COR-L47 (cell line): ENCODE data around the gene JAK2.
"Not testable (repeated sequence)": the region's sequence is repeated elsewhere in the genome, so short reads cannot be mapped to it uniquely, and the experiment has no call there.

Source experiments
- DNase-seq: peaks from one replicate; lab custom pipeline; 2025; lab: John Stamatoyannopoulos, UW

The JAK2 gene

DNA sequence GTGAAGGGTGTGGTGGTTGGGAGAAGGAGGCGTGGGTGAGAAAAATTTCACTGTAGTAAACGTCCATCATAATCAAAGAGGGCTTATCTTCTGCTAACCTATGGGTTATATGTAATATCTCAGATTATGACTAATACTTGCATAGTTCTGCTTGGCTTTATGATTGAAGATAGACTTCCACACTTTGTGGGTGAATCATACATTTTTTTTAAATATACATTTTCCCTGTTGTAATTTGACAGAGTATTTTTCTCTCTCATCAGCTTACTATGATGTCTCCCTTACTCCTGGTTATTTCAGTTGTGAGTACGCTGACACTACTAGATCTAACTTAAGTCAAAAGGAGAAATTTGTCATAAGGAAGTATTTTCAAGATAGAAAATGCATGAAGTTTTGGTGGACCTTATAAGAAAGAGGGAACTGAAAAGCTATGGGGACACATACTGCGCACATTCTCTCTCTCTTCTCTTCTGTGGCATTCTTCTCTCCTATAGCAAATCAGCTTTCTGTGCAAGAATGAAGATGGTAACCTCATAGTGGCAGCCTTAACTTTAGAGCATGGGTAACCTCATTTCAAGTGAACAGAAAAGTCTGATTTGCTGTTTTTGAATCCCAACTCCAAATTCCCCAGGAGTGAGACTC lies 4.9 kb upstream of the JAK2 start:
- DNase-seq, result no peak

DNA sequence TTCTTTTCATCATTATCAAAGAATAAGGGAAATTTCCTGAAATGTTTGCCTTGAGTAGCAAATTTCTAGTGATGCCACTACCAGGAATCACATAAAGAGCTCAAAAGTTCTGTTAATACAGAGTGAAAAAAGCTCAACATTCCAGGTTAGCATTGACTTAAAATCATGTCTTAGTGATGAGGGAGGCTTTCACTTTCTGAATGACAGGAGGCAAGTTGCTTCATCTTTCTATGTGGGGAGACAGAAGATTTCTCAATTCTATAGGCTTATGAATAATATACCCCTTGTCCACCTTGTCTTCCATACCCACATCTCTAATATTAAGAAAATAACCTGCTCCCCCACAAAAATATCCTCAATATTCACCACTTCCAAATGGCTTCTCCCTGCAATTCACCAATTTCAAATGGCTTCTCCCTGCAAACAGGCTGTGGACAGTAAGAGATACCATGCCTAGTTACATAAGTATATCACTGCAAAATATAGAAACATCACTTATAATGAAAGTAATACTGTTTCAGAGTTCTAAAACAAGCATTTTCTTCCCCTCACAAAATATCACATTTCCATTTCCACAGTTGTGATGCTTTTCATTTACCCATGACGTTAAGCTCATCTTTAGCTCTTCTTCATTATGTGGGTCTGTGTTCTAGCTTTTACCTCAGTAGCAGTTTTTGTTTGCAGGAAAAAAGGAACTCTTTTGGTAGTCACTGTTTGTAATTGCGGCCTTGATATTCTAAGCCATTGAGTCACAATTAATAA lies 2.2 kb upstream of the JAK2 start:
- DNase-seq, result no peak

DNA sequence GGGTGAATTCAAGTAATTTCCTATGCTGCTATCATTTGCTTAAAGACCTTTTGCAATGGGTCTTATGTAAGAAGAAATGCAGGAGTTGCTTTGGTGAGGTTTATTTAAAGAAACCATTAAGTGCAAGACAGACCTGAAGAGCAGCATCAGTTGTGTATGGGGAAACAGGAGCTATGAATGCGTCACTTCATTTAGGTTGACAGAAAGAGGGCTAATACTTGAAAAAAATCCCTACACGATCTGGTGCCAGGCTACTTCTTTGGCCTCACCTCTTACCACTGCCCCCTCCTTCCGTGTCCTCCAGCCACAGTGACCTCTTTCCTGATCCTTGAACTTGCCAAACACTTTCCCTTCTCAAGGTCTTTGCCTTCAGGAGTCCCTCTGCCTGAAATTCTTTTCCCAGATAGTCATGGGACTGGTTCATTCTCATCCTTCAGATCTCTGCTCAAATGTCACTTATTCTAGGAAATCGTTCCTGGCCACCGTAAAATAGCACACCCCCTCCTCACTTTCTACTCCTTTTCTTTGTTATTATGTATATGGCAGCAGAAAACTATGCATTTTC lies 1.4 kb upstream of the JAK2 start:
- DNase-seq, result no peak

DNA sequence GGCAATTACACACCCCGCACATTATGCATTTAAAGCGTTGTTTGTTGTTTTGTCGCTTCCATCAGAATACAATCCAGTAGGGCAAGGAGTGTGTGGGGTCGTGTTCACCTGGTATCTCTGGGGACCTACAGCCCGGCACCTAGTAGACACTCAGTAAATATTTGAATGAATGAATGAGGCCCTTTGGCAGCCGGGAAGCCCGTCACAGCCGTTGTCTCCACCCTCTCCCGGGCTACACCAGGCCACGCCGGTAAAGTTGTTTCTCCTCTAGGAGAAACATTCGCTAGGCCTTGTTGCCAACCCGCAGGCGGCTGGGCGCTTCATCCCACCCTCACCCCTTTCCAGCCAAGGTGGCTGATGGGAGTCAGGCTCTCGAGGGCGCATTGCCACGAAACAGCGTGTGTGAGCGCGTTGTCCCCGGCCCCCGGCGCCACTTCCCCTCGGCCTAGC lies 876 bp upstream of the JAK2 start:
- peak; percentile 59 for DNase-seq

DNA sequence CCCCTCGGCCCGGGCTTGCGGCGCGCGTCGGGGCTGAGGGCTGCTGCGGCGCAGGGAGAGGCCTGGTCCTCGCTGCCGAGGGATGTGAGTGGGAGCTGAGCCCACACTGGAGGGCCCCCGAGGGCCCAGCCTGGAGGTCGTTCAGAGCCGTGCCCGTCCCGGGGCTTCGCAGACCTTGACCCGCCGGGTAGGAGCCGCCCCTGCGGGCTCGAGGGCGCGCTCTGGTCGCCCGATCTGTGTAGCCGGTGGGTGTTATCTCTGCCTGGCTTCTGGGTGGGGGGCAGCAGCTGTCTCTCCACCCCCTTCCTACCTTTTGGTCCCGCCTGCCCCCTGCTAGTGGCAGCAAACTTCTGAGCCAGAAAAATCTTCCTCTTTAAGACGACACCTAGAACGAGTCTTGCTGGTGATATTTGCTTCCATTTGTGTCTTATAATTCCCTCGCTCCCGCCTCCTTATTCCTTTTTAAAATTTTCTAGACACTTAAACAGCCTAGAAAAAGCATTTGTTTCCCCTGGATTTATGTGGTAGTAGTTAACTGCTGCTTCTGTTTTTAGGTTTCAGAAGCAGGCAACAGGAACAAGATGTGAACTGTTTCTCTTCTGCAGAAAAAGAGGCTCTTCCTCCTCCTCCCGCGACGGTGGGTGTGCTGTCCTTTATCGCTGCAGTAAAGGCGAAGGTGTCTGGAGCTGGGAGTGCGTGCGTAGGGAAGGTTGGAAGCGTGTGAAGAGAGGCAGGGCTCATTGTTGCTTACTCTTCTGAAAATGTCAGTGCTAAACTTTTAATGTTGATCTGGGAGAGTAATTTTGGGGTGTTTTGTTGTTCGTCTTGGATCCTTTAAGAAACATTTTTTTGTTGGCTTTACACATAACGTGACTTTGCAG lies 554 bp downstream of the JAK2 start:
- peak; percentile 31 for DNase-seq

DNA sequence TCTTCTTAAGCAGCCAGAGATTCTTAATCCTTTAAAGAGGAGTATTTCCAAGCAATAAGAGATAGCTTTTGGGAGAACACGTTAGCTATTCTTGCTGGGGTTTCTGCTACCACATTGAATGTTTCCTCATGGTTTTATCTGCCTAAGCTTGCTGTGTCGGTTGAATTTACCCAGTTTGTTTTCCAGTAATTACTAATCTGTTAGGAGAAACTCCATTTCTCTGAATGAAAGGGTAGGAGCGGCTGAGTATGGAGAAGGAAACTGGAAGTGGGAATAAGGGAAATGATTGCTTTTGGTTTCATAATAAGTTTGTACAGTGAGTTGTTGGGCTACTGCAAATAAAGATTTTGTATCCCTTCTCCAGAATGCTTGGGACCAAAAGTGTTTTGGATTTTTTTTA lies 1.2 kb downstream of the JAK2 start:
- no peak for DNase-seq

DNA sequence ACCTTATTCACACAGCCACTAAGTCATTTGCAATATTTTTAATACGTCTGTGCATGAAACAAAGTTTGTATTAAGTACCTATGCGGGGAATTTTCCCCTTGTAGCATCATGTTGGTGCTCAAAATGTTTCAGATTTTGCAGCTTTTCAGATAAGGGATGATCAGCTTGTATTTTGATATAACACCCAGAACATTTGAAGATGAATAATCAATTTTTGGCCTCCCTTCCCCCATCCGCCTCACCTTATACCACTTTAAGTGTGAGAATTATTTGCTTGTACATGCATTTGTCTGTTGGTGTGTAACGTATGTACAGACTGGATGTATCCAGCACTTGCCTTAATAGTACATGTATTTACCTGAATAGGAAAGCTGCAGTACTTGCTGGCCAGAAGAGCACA lies 1.7 kb downstream of the JAK2 start:
- DNase-seq, result no peak

DNA sequence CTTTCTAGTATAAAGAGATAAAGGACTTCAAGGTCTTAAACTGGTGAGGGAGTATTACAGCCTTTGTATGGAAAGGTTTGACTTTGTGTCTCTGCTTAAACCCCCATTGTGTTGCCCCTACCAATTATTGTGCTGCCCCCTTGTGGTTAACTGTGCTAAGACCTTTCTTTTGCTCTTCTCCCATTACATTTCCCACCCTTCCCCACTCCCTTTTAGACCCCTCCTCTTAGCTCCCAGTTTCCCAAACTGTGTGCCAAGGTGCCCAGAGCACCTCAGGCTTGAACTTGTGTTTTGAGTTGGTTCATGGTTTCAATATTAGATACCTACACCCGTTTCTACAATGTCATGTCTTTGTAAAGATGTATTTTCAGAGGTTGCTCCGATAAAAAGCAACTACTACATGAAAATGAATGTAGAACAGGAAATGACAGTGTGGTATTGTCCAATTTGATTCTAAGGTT lies 2.9 kb downstream of the JAK2 start:
- peak; percentile 68 for DNase-seq

DNA sequence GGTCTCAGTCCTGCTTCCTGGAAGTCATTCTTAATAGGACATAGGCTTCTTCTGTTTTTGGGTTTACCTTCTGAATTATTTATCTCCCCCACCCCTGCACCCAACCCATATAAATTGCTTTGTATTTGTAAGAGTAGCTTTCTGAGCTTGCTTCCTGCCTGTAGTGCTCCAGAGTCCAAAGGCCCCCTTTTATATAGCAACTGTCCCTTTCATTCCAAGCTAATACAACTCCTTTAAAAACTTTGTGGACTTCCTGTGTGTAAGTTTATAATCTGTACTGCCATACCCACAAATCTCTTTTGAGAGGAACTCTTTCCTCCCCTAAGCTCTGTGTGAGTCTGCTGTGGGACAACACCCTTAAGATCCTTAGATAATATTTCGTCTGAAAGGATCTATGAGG lies 7.8 kb downstream of the JAK2 start:
- no peak for DNase-seq

DNA sequence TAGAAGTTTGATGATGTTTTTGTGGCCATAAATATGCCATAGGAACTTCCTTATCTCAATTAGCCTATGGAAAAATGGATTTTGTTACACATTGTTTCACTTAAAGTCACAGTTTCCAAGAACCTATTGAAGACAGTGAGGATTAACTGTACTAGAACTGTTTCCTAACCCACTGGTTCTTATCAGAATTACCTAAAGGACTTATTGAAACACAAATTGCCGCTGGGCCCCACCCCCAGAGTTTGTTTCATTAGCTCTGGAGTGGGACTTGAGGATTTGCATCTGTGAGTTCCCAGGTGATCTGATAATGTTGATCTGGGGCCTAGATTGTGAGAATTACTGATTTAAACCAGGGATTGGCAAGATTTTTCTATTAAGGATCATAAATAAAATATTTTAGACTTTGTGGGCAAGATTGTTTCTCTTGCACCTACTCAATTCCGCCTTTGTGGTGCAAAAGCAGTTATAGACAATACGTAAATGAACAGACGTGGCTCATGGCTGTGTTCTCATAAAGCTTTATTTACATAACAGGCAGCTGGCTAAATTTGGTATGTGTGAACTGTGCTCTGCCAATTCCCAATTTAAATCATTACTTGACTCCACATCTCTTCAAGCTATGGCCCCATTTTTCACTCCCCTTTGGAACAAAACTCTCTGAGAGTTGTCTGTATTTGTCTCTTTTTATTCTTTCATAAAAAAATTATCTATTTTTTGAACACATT lies 9.3 kb downstream of the JAK2 start:
- DNase-seq, result no peak

DNA sequence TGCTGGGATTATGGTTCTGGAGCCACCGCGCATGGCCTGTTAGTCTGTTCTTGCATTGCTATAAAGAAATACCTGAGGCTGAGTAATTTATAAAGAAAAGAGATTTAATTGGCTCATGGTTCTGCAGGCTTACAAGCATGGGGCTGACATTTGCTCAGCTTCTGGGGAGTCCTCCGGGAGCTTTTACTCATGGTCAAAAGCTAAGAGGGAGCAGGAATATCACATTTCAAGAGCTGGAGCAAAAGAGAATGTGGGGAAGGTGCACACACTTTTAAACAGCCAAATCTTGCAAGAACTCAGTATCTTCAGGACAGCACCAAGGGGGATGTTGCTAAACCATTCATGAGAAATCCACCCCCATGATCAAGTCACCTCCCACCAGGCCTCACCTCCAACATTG lies 12.1 kb downstream of the JAK2 start:
- DNase-seq, result no peak

DNA sequence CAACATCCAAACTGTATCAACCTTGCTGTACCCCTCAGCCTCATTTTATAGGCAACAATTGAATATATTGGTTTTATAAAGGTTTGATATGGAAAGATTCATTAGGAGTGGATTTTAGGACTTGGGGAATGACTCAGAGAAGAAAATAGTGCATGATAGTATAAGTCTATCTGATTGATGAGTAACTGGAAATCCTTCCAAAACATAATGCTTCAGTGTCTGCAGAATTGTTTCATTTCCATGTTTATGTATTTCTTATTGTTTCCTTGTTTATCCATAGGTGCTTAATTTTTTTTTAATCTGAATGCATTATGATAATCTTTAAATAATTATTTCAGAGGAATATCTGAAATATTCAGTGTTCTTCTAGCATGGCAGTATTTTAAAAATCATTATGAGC lies 12.6 kb downstream of the JAK2 start:
- no peak for DNase-seq

DNA sequence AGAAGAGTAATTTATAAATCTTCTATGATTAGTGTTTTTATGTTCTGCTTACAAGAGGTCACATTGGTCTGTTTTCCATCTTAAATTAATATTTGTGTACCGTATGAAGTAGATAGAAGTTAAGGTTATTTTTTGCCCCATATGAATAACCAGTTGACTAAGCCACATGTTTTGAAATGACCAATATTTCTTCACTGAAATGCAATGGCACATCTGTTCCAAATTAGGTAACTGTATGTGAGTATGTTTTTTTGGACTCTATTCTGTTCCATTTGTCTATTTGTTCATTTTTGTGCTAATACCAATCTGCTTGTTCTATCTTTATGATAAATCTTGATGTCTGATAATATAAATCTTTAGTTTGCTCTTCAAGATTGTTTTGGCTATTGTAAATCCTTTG lies 17.7 kb downstream of the JAK2 start:
- no peak for DNase-seq

DNA sequence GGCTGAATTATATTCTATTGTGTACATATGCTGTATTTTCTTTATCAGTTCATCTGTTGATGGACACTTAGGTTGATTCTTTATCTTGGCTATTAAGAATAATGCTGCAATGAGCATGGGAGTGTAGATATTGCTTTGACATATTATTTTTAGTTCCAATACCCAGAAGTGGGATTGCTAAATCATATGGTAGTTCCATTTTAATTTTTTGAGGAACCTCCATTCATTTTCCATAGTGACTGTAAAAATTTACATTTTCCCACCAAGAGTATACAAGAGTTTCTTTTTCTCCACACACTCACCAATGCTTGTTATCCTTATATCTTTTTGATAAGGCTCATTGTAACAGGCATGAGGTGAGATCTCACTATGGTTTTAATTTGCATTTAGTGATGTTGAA lies 19.4 kb downstream of the JAK2 start:
- no peak for DNase-seq

DNA sequence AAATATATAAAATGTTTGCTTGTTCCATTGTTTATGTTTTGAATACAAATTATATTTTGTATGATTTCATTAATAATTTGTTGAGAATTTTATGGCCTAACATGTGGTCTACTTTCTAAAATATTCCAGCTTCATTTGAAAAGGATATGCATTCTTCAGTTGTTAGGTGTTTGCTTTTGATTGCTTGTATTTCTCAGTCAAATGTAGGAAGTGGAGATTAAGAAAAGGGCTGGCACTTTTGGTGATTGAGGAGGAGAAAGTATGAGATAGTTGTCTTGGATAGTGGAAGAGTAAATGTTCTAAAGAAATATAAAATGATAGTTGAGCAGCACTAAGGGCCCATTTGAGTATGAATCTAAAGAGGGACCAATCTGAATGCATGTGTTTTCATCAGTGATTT lies 23.1 kb downstream of the JAK2 start:
- DNase-seq, result no peak

DNA sequence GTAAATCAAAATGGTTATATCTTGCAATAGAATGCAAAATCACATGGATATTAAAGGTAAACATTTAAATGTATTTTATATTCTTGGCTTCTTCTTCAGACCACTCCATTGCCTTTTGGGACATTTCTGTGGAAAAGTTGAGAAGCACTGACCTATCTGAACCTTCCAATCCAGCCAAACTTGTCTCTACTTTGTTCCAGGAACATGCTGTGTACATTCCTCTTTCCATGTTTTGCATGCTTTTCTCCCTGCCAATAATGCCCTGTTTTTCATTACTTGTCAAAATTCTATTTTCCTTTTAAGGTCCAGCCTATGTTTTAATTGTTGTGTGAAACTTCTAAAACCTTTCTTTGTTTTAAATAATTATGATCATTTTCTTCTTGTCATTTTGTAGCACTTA lies 28.3 kb downstream of the JAK2 start:
- DNase-seq, result no peak

DNA sequence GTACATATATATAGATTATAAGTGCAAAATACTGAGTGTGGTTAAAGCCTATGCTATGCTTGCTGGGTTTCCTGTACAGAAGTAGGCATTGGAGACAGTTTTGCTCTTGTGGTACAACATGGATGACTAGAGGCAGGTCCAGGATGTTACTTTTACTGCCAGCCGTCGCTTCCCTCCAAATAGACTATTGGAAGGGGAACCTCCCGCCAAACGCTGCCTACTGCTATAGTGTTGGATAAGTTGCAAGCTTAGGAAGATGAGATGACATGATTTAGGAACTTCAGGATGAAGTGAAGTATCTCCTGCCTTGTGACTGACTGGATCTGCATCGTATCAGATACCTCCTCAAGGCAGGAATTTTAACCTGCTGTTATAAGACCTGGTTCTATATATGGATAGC lies 30.9 kb downstream of the JAK2 start:
- DNase-seq, result no peak

DNA sequence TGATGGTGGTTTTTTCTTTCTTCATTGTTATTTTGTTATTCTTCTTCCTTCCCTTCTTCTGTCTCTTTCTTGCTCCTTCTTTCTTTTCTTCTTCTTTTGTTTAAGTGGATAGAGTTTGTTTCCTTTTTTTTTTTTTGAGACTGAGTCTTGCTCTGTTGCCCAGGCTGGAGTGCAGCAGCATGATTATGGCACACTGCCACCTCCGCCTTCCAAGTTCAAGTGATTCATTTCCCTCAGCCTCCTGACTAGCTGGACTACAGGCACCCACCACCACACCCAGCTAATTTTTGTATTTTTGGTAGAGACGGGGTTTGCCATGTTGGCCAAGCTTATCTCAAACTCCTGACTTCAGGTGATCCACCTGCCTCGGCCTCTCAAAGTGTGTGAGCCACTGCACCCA lies 40.3 kb downstream of the JAK2 start:
- no peak for DNase-seq

DNA sequence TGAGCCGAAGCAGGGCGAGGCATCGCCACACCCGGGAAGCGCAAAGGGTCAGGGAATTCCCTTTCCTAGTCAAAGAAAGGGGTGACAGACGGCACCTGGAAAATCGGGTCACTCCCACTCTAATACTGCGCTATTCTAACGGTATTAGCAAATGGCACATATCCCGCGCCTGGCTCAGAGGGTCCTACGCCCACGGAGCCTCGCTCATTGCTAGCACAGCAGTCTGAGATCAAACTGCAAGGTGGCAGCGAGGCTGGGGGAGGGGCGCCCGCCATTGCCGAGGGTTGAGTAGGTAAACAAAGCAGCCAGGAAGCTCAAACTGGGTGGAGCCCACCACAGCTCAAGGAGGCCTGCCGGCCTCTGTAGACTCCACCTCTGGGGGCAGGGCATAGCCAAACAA lies 46.9 kb downstream of the JAK2 start:
- DNase-seq, result not testable (repeated sequence)

DNA sequence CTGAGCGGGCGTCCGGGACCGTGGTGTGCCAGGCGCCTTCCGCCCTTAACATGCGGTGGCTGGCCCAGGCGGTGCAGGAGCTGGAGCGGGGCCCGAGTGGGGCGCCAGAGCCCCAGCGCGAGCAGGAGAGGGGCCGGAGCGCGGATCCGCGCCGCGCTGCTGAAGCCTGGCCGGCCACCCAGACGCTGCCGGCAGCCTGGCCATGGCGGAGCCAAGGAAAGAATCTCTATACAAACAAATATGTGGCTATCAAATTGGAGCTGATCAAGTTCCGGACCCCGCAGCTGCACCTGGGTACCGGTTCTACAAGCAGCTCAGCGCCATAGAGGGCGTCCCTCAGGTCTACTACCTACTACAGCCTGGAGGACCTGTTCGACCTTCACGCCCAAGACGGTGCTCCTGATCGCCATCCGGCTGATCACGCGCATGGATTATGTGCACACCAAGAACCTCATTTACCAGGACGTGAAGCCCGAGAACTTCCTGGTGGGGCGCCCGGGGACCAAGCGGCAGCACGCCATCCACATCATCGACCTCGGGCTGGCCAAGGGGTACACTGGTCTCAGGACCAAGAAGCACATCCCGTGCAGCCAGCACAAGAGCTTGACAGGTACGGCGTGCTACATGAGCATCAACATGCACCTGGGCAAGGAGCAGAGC lies 55.8 kb downstream of the JAK2 start:
- DNase-seq, result no peak

DNA sequence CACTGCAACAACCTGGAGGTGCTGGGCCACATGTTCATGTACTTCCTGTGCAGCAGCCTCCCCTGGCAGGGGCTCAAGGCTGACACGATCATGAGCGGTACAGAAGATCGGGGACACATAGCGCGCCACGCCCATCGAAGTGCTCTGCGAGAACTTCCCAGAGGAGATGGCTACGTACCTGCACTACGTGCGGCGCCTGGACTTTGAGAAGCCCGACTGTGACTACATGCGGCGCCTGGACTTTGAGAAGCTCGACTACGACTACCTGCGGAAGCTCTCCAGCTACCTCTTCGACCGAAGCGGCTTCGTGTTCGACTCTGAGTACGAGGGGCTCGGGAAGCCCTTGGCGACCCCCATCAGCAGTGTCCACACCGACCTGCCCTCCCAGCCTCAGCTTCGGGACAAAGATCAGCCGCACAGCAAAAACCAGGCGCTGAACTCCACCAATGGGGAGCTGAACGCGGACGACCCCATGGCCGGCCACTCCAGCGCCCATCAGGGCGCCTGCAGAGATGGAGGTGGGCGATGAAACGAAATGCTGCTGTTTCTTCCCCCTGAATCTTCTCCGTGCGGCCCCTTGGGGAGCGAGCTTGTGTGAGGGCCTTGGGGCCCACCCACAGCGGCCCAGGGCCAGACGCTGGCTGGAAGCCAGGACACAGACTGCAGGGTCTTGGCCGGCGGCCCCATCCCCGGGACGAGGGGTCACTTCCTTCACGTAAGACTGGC lies 56.5 kb downstream of the JAK2 start:
- DNase-seq, result no peak
